H9 (cell line): ENCODE data around the gene FAM240A. TPM values are rescaled to one million over a fixed set of nuclear protein-coding genes. Genes with fewer than 3 reads are reported as not detected.

ENCODE experiments used
- DNase-seq: peaks from one replicate; pipeline ENCODE4 v3.0.0-alpha.2; 2017
- H2AFZ ChIP-seq: one replicate; pipeline ENCODE4 v1.6.1; 2013; ENCODE audit warnings: mild to moderate bottlenecking, low read length, control low read depth, moderate library complexity
- H2AK5ac ChIP-seq: 2 replicates; pipeline ENCODE4 v1.6.1; 2013; ENCODE audit warnings: low read length, control low read depth, mixed read lengths; ENCODE audit not compliant: insufficient read length
- H2BK120ac ChIP-seq: one replicate; pipeline ENCODE4 v1.6.1; 2013; ENCODE audit warnings: low read depth, mild to moderate bottlenecking, low read length, control low read depth, inconsistent platforms; ENCODE audit not compliant: poor library complexity, severe bottlenecking
- H2BK12ac ChIP-seq: 2 replicates; pipeline ENCODE4 v1.6.1; 2013; ENCODE audit warnings: low read length, control low read depth, mixed read lengths, low read depth; ENCODE audit not compliant: insufficient read length
- H2BK15ac ChIP-seq: 2 replicates; pipeline ENCODE4 v1.6.1; 2013; ENCODE audit warnings: low read depth, low read length, control low read depth
- H2BK20ac ChIP-seq: one replicate; pipeline ENCODE4 v1.6.1; 2013; ENCODE audit warnings: low read depth, mild to moderate bottlenecking, low read length, control low read depth, inconsistent platforms; ENCODE audit not compliant: poor library complexity, severe bottlenecking
- H2BK5ac ChIP-seq: 2 replicates; pipeline ENCODE4 v1.6.1; 2013; ENCODE audit warnings: low read length, control low read depth, mixed read lengths; ENCODE audit not compliant: insufficient read length
- H3K14ac ChIP-seq: 2 replicates; pipeline ENCODE4 v1.6.1; 2013; ENCODE audit warnings: low read length, control low read depth; ENCODE audit not compliant: insufficient read depth
- H3K18ac ChIP-seq: 2 replicates; pipeline ENCODE4 v1.6.1; 2013; ENCODE audit warnings: low read depth, mild to moderate bottlenecking, mixed read lengths, low read length, control low read depth; ENCODE audit not compliant: insufficient read length
- H3K23ac ChIP-seq: 2 replicates; pipeline ENCODE4 v1.6.1; 2013; ENCODE audit warnings: low read length, control low read depth, mixed read lengths, low read depth; ENCODE audit not compliant: insufficient read length
- H3K23me2 ChIP-seq: 2 replicates; pipeline ENCODE4 v1.6.1; 2013; ENCODE audit warnings: low read depth, mild to moderate bottlenecking, mixed read lengths, low read length, control low read depth; ENCODE audit not compliant: insufficient read length, poor library complexity, severe bottlenecking
- H3K27ac ChIP-seq: 2 replicates; pipeline ENCODE4 v1.5.1; 2013; ENCODE audit warnings: low read length, control low read depth, mixed read lengths, low read depth; ENCODE audit not compliant: insufficient read length
- H3K27me3 ChIP-seq: 2 replicates; pipeline ENCODE4 v1.6.1; 2013; ENCODE audit warnings: low read length, control low read depth, inconsistent platforms; ENCODE audit not compliant: insufficient read depth
- H3K4ac ChIP-seq: 2 replicates; pipeline ENCODE4 v1.6.1; 2013; ENCODE audit warnings: low read depth, mild to moderate bottlenecking, control low read depth, inconsistent platforms, low read length, moderate library complexity
- H3K4me1 ChIP-seq: 2 replicates; pipeline ENCODE4 v1.6.1; 2013; ENCODE audit warnings: low read length, control low read depth, inconsistent platforms; ENCODE audit not compliant: insufficient read depth
- H3K4me2 ChIP-seq: 2 replicates; pipeline ENCODE4 v1.6.1; 2013; ENCODE audit warnings: low read length, control low read depth, mixed read lengths; ENCODE audit not compliant: insufficient read length, insufficient read depth
- H3K56ac ChIP-seq: 2 replicates; pipeline ENCODE4 v1.6.1; 2013; ENCODE audit warnings: low read depth, mild to moderate bottlenecking, mixed read lengths, low read length, control low read depth; ENCODE audit not compliant: insufficient read length
- H3K79me1 ChIP-seq: 2 replicates; pipeline ENCODE4 v1.6.1; 2013; ENCODE audit warnings: low read depth, mild to moderate bottlenecking, moderate library complexity, low read length, control low read depth, inconsistent platforms; ENCODE audit not compliant: insufficient read depth, poor library complexity, severe bottlenecking
- H3K79me2 ChIP-seq: 2 replicates; pipeline ENCODE4 v1.6.1; 2013; ENCODE audit warnings: low read length, control low read depth, inconsistent platforms; ENCODE audit not compliant: insufficient read depth
- H3K9ac ChIP-seq: 2 replicates; pipeline ENCODE4 v1.6.1; 2013; ENCODE audit warnings: low read length, control low read depth, mixed read lengths; ENCODE audit not compliant: insufficient read length; ENCODE audit errors: extremely low read depth
- H3K9me3 ChIP-seq: one replicate; pipeline ENCODE4 v1.6.1; 2013; ENCODE audit warnings: low read depth, low read length, inconsistent platforms; ENCODE audit not compliant: control insufficient read depth
- H3T11ph ChIP-seq: one replicate; pipeline ENCODE4 v1.6.1; 2013; ENCODE audit warnings: mild to moderate bottlenecking, low read length, control low read depth, inconsistent platforms
- H4K20me1 ChIP-seq: one replicate; pipeline ENCODE4 v1.6.1; 2013; ENCODE audit not compliant: control insufficient read depth, insufficient read length, insufficient read depth
- H4K5ac ChIP-seq: 2 replicates; pipeline ENCODE4 v1.6.1; 2013; ENCODE audit warnings: low read depth, mild to moderate bottlenecking, mixed read lengths, low read length, control low read depth; ENCODE audit not compliant: insufficient read length
- H4K8ac ChIP-seq: replicated peaks from 2 replicates; pipeline ENCODE4 v1.6.1; 2013; ENCODE audit warnings: low read length, control low read depth, mixed read lengths, low read depth; ENCODE audit not compliant: insufficient read length
- H4K91ac ChIP-seq: 2 replicates; pipeline ENCODE4 v1.6.1; 2013; ENCODE audit warnings: low read depth, mild to moderate bottlenecking, moderate library complexity, mixed read lengths, low read length, control low read depth; ENCODE audit not compliant: insufficient read length
- H3K27ac Mint-ChIP-seq, 3 experiments: 2 replicates in 2 of 3; 3 replicates in 1 of 3; pipeline ENCODE4 v1.8.0; 2020 to 2021; ENCODE audit warnings: mixed read lengths in 3 of 3, mild to moderate bottlenecking in 1 of 3, moderate library complexity in 1 of 3
- H3K27me3 Mint-ChIP-seq: 2 replicates; pipeline ENCODE4 v1.8.0; 2021; ENCODE audit warnings: low read depth, mild to moderate bottlenecking, moderate library complexity, mixed read lengths
- H3K36me3 Mint-ChIP-seq, 3 experiments: 2 replicates in 2 of 3; 3 replicates in 1 of 3; pipeline ENCODE4 v1.8.0; 2020 to 2021; ENCODE audit warnings: low read depth in 3 of 3, mixed read lengths in 3 of 3; ENCODE audit not compliant: insufficient read depth in 1 of 3
- H3K4me1 Mint-ChIP-seq, 2 experiments: 2 replicates each; pipeline ENCODE4 v1.8.0; 2020; ENCODE audit warnings: mixed read lengths in 2 of 2
- H3K4me3 Mint-ChIP-seq, 2 experiments: 2 replicates in 1 of 2; 3 replicates in 1 of 2; pipeline ENCODE4 v1.8.0; 2020 to 2021; ENCODE audit warnings: mild to moderate bottlenecking in 2 of 2, mixed read lengths in 2 of 2, moderate library complexity in 1 of 2
- H3K9me3 Mint-ChIP-seq, 2 experiments: 2 replicates in 1 of 2; 3 replicates in 1 of 2; pipeline ENCODE4 v1.8.0; 2020; ENCODE audit warnings: mild to moderate bottlenecking in 2 of 2, mixed read lengths in 2 of 2, moderate library complexity in 1 of 2
- CTCF ChIP-seq: fragments of 200-600 bp; sonication (generic); conservative IDR thresholded peaks from 3 replicates; pipeline ENCODE4 v1.8.0; 2021; ENCODE audit warnings: antibody characterized with exemption, mild to moderate bottlenecking
- WGBS: extraction: QIAGEN DNeasy Blood & Tissue Kit; methylation state at CpG from one replicate; pipeline ENCODE4 v1.1.7; 2013; ENCODE audit warnings: missing lambda C conversion rate, low lambda C conversion rate, mixed read lengths; ENCODE audit not compliant: insufficient read length; ENCODE audit errors: extremely low coverage; 5-methylcytosine and 5-hydroxymethylcytosine counted together
- total RNA-seq: library from RNA; stranded (reverse); gene quantifications from 2 replicates; pipeline ENCODE4 v1.2.1, GENCODE V29; 2021

FAM240A gene
- total RNA-seq, 1 experiment from 2014 or later, result 0.11 TPM

GRCh38 chr3:46660003-46660402, 47.7 kb downstream of the FAM240A start:
- H3K4ac ChIP-seq, result no peak overlapping the region
- H3K27me3 Mint-ChIP-seq, result peaks cover 6% of the 10 kb centered on the region
- H3K4me2 ChIP-seq, result no peak overlapping the region
- no peaks in the 10 kb centered on the region for H3K23me2 ChIP-seq
- no peaks in the 10 kb centered on the region for H4K20me1 ChIP-seq
- no peak overlapping the region for H3K9ac ChIP-seq
- peaks cover 18% of the 10 kb centered on the region; the same call in 1 of the 2 replicates for H3K4me1 ChIP-seq
- H3K23ac ChIP-seq, result no peak overlapping the region
- H3T11ph ChIP-seq, result no peak overlapping the region
- no peak overlapping the region for H2BK15ac ChIP-seq
- H4K5ac ChIP-seq, result no peak overlapping the region
- H3K9me3 ChIP-seq, result no peaks in the 10 kb centered on the region
- WGBS, result no CpG with 5 or more reads among the region's 6 CpGs
- no peak overlapping the region for H2AFZ ChIP-seq
- no peak overlapping the region for H4K8ac ChIP-seq
- H3K9me3 Mint-ChIP-seq, result no peaks in the 10 kb centered on the region; a peak in 1 of 5 replicates
- no peak overlapping the region for H3K18ac ChIP-seq
- H3K36me3 Mint-ChIP-seq, result no peaks in the 10 kb centered on the region
- H2BK5ac ChIP-seq, result no peak overlapping the region
- no peak for TF ChIP-seq CTCF
- H3K56ac ChIP-seq, result no peak overlapping the region
- H3K79me2 ChIP-seq, result no peaks in the 10 kb centered on the region
- H3K14ac ChIP-seq, result no peak overlapping the region
- no peaks in the 10 kb centered on the region for H3K79me1 ChIP-seq
- H3K4me3 Mint-ChIP-seq, result no peak overlapping the region
- peak overlapping the region in 1 of 3 experiments; percentile 58; a peak in 2 of 7 replicates for H3K27ac Mint-ChIP-seq
- no peak overlapping the region for H2BK20ac ChIP-seq
- no peaks in the 10 kb centered on the region for H3K27me3 ChIP-seq
- H3K4me1 Mint-ChIP-seq, result peaks cover 74 to 78% of the 10 kb centered on the region in 2 experiments
- no peak overlapping the region for H2BK120ac ChIP-seq
- H3K27ac ChIP-seq, result no peak overlapping the region
- no peak overlapping the region for H2BK12ac ChIP-seq
- H4K91ac ChIP-seq, result no peak overlapping the region
- no peak overlapping the region for H2AK5ac ChIP-seq
- peak; percentile 26 for DNase-seq
